CD4-positive, alpha-beta T cell treated with Interleukin-2 at 100 ng/mL for 4 hours (primary cell): ENCODE measurements around the gene VEZT.
"Not testable (repeated sequence)": the region's sequence is repeated elsewhere in the genome, so short reads cannot be mapped to it uniquely, and the experiment has no call there.

Source experiments
- DNase-seq: peaks from one replicate; pipeline ENCODE4 v3.0.0-alpha.2; 2020; ENCODE audit warnings: low spot score

The VEZT gene

DNA sequence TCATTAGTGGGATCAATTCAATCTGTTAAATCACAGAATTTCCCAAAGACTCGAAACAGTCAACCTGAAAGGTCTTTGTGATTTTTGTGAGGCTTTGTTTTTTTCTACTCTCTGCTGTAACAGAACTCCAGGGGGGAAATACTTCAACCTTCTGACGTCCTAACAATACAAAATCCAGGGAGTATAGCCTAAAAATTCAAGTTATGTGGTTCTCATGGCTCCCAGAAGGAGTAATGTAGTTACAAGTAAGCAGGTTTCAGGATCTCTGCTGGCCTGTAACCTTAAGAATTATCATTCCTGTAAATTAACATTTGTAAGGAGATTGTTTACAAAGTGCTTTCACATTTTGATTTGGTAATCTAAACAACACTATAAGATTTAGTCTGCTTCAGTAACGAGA, 39.9 kb downstream of the VEZT start:
- no peak for DNase-seq

DNA sequence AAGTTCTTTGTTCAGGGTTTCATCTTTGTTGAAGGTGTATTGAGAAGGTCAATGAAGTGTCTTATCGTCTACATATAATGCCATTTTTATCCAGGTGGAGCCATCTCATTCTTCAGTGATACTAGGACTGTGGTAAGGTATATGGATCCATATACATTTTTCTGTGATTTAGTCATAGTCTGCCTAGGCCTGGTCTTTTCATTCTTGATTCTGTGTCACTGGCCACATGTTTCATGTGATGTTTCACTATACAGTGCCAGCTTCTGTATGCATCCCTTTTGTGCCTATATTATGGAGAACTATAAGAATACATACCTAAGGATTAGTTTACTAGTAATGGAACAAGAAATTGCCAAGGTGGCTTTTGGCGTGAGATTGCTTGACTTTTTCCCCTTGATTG, 40.5 kb downstream of the VEZT start:
- DNase-seq, result no peak

DNA sequence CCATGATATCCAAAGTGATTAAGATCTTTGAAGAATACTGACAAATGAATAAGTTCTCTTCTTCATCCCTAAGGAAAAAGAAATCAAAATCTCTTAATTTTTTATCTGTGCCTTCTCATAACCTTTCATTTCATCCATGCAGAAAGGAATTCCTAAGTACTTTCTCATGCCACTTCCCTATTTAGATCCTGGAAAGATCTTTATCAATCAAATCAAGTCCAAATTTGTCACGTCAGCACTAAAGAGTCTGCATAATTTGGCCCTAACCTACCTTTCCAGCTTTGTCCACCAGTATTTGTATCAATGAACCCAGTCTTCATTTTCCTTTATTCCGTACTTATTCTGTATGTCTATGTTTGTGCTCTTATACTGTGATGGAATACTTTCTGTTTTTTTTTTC, 41.2 kb downstream of the VEZT start:
- DNase-seq, result no peak

DNA sequence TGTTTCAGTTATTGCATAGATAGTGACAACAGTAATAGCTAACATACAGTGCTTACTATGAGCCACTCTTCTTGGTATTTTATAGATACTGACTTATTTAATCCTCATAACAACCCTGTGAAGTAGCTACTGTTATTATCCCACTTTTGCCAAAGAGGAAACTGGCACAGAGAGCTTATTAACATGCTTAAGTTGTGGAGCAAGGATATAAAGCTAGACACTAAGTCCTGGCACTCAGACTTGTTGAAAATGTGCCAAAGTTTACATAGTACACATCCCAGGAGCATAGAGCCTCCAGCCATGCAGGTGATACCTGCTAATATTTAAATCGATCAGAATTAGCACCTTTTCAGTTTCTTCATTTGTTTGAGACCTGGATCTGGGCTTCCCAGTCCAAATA, 41.8 kb downstream of the VEZT start:
- DNase-seq, result no peak

DNA sequence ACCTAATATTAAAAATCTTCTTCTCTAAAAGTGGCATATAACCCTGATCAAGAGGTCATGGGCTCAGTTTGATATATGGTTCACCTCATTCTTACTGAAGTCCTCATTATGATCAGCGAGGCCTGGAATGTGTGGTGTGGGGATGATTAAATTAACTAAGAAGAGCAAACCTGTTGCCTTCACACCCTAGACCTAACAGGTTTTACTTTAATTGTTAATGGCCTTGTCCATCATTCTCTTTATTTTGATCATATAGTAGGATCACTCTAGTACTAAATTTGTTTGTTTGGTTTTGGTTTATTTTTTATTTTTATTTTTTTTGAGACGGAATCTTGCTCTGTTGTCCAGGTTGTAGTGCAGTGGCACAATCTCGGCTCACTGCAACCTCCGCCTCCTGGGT, 43.5 kb downstream of the VEZT start:
- no peak for DNase-seq

DNA sequence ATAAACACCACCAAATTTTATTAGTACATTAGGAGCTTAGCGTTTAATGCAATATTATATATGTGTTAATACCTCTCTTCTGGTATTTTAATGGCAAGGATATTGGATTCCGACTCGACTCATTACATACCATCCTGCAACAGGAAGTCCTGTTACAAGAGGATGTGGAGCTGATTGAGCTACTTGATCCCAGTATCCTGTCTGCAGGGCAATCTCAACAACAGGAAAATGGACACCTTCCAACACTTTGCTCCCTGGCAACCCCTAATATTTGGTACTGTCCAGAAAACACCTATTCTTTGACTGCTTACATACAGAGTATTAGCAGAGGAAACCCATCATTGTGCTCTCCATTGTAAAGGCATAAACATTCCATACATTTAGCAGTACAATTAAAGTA, 45.2 kb downstream of the VEZT start:
- no peak for DNase-seq

DNA sequence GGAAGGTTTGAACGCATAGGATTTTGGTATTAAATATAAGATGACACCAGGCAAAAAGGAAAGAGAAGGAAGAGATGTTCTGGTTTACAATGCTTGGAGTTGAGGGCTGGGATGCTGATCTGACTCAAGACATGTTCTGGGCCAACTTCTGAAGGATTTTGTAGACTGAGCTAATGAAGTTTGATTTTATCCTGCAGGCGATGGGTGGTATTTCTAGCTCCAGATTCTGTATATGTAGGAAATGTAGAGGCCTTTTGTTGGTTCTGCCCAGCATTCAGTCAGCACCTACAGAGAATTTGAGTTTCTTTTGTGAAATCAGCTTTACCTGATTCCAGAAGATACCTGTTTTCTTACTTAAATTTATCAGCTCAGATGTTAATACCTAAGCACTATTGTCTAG, 48.2 kb downstream of the VEZT start:
- DNase-seq, result no peak

DNA sequence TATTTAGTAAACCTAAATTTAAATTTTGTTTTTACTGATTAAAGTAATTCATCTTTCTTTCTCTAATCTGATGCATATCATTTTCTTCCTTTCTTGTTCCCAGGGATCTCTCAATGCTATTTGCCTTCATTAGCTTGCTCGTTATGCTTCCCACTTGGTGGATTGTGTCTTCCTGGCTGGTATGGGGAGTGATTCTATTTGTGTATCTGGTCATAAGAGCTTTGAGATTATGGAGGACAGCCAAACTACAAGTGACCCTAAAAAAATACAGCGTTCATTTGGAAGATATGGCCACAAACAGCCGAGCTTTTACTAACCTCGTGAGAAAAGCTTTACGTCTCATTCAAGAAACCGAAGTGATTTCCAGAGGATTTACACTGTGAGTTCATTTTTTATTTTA, 48.6 kb downstream of the VEZT start:
- no peak for DNase-seq

DNA sequence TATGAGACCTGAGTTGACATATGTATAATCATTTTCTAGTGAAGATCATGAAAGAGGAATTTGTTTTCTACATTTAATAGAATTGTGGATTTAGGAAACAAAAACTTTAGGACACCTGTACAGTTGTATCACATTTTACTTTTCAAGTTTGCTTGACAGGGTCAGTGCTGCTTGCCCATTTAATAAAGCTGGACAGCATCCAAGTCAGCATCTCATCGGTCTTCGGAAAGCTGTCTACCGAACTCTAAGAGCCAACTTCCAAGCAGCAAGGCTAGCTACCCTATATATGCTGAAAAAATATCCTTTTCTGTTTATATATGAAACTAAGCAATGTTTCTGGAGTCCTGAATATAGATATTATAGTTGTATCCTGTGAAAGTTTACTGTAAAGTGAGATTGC, 52.3 kb downstream of the VEZT start:
- DNase-seq, result no peak

DNA sequence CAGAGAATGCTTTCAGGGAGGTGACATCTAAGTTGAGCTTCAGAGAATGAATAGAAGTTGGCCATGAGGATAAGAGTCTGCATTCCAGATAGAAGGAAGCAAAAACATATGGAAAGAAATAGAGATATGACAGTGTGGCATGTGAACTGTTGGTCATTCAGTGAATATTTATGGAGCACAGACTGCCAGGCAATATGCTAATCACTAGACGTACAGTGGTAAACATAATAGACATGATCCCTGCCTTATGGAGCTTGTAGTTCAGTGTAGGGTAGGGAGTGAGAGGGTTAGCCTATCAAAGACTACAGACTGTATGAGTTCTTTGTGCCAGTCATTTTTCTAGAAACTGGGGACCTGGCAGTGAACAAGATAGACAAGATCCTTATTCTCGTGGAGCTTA, 53.9 kb downstream of the VEZT start:
- no peak for DNase-seq

DNA sequence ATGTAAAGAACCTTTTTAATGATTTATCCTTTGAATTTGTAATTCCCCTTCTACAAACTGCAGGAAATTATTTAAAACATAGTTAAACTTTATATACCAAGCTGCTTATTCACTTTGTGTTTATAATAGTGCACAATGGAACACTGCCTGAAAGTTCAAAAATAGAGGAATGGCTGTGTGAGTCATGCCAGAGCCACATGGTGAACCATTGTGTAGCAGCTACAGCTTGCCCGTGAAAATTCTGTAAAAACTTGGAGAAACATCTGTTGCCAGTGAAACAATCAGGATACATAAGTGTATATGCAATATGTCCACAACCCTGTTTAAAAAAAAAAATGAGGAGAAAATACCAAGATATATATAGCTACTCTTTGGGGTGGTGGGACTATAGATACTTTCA, 59.5 kb downstream of the VEZT start:
- no peak for DNase-seq

DNA sequence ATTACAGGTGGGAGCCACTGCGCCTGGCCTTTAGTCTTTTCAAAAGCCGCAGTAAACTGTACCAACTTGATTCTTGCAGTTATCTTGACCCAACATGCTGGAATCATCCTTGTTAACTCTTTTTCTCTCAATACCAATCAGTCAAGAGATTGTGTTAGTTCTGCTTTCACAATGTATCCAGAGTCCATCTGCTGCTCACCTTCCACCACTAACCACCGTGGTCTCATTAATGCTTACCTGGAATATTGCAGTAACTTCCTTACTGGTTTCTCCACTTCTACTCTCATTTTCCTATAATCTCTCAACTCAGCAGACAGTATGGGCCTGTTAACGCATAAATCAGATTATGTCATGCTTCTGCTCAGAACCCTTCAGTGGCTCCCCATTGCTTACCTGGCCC, 62.2 kb downstream of the VEZT start:
- no peak for DNase-seq

DNA sequence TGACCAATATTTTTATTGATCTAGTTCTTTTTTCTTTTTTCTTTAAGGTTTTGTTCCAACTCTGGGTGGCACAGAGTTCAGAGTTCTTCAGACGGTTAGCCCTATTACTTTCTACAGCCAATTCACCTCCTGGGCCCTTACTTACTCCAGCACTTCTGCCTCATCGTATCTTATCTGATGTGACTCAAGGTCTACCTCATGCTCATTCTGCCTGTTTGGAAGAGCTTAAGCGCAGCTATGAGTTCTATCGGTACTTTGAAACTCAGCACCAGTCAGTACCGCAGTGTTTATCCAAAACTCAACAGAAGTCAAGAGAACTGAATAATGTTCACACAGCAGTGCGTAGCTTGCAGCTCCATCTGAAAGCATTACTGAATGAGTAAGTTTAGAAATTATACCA, 64.7 kb downstream of the VEZT start:
- no peak for DNase-seq

DNA sequence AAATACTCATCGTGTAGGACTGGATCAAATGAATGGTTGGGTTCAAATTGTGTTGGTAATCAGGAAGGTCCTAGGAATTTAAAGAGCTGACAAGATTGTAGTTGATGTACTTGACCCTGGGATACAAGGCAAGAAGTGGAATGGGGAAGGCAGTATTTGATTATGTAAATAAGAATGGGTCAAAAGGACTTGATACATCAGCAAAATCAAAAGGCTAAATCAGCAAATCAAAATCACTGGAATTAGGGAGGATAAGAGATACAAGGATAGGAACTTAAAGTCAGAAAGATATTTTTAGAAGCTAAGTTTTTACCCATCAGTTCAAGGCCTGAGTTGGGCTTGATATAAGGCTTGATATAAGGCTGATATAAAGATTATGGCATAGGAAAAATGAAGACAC, 65.8 kb downstream of the VEZT start:
- DNase-seq, result no peak

DNA sequence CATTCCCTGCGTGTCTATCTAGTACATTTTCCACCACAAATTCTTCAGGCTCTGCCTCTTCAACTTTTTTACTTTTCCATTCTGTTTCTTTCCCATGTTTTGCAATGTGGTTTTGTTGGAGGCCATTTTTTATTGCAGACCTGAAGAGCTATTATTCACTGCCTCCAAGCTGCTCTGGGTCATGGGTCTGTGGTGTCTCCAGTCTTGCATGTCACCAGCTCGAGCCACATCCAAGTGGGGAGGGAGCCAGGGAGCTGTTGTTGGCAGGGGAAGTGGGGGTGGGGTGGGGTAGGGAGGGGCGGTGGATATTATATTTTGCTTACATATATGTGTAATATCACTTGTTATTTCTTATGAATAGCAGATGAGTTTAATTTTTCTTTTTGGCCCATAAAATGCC, 69.1 kb downstream of the VEZT start:
- no peak for DNase-seq

DNA sequence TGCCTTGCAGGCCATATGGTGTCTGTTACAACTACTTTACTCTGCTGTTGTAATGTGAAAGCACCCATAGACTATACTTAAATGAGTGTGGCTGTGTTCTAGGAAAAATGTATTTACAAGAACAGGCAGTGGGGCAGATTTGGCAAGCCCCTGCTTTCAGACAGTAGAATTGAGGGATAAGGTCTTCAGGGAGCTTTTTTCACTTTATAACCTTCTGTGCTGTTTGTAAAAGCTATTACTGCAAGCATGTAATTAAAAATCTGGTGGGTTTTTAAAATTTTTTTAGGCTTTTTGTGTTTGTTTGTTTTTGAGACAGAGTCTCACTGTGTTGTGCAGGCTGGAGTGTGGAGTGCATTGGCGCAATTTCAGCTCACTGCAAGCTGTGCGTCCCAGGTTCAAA, 73.9 kb downstream of the VEZT start:
- DNase-seq, result no peak

DNA sequence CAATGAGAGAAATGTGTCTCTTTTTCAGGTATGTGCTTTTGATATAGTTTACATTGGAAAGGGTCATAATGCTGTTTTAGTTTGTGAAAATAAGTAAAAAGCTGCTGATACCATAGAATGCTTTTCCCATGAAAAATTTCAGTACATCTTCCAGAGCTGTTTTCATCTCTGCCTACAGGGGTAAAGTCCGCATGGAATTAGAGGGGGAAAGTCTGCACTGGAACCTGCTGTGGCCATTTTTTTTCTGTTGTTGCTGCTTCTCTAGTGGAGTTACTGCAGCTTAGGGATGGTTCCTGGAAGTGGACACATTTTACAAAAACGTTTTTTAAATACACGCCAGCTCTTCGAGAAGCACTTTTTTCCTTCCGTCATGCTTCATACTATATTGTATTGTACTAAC, 81.3 kb downstream of the VEZT start:
- no peak for DNase-seq

DNA sequence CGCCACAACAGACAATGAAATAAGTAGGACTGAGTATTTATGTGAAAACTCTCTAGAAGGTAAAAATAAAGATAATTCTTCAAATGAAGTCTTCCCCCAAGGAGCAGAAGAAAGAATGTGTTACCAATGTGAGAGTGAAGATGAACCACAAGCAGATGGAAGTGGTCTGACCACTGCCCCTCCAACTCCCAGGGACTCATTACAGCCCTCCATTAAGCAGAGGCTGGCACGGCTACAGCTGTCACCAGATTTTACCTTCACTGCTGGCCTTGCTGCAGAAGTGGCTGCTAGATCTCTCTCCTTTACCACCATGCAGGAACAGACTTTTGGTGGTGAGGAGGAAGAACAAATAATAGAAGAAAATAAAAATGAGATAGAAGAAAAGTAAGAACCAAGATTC, 82.7 kb downstream of the VEZT start:
- DNase-seq, result no peak

DNA sequence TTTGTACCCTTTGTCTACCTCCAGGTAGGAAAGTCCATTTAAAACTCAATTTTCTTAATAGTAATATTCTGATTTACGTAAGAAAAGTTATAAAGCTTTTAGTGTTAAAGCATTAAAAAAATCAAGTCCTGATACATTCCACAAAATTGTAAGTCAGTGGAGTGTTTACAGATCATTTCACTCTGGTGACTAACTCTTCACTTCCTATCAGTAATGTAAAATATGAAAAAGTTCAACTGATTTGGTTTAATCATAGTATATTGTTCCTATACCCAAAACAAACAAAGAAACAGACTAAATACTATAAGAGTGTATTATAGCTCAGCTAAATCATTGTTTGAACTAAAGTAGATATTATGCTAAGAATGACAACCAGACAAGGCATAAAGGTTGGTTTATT, 85.9 kb downstream of the VEZT start:
- DNase-seq, result no peak

DNA sequence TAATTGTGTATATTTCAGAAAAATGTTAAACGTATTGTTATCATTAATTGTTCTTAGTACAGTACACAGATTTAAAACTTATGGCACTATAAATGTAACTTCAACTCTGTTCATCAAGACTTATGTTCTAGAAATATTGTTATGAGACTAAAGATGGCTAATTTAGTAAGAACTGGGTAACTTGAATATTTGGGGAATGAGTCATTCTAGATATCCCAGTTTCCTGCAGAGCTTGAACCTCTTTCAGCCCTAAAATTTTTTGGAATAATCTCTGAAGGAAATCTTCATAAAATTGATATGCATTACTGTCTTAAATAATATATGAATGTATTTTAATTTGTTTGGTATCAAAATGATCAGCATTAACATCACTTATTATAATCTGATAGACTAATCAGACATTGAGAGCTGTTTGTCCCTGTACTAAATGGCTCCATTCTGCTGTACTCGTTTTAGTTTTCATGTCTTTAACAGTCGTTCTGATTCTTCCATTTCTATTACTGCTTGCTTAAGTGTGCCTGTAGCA, 87.1 kb downstream of the VEZT start:
- no peak for DNase-seq

DNA sequence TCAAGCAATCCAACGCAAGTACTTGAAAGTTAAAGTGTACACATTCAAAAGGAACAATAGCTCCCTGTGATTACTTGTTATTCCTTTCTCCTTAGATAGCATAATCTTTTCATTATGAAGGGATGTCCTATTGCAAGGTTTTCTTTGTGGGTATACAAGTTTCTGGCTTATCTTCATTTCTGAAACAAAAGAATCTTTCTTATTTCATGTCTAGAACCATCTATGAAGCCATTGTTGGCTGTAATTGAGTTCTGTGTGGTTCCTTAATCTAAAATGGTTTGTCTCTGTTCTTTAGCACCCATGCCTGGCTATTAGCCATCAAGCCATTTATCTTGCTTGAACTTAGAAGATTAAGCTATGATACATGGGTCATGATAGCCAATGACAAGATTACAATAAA, 95.0 kb downstream of the VEZT start:
- DNase-seq, result no peak

DNA sequence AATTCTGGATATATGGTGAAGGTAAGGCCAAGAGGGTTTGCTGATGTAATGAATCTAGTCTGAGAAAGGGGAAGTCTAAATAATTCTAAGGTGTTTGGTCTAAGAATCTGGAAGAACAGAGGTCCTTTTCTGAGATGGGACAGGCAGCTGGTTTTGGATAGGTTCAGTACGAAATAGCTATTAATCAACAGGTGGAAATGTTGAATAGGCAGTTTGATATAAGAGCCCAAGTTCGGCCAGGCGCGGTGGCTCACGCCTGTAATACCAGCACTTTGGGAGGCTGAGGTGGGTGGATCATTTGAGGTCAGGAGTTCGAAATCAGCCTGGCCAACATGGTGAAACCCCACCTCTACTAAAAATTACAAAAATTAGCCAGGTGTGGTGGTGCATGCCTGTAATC, 97.1 kb downstream of the VEZT start:
- not testable (repeated sequence) for DNase-seq

DNA sequence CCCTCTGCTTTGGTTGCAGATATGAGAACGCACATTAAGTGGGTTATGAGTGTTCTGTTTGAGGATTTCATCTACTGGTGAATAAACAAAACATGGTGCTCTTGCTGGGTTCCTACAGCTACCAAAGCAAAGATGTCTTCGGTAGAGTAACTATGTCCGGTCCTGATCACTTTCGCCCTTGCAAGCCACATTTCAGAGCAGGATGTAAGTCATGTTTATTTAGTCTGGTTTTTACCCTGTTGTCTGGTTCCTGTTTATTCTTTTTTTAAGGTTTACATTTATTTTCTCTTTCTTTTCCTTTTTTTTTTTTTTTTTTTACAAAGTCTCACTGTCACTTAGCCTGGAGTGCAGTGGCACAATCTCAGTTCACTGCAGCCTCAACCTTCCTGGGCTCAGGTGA, 99.2 kb downstream of the VEZT start:
- no peak for DNase-seq

DNA sequence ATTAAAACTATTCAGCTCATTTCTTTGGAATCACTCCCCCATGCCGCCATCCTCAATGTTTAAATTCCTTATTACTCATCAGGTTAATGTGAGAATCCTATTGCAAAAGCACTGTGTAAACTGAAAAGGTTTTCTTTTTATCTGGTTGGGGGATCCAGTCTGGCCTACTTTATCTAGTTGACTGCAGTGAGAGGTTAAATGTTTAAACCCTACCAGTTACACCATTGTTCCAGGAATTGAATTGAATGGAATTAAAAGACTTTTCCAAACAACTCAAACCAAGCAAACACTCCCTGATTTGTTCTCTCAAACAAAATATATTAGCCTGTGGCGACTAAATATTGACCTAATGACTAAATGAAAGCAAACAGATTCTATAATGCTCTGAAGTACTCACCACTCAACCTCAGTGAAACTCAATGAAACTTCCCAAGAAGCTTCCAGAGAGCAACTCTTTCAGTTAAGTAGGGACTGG, 100.5 kb downstream of the VEZT start:
- DNase-seq, result no peak

DNA sequence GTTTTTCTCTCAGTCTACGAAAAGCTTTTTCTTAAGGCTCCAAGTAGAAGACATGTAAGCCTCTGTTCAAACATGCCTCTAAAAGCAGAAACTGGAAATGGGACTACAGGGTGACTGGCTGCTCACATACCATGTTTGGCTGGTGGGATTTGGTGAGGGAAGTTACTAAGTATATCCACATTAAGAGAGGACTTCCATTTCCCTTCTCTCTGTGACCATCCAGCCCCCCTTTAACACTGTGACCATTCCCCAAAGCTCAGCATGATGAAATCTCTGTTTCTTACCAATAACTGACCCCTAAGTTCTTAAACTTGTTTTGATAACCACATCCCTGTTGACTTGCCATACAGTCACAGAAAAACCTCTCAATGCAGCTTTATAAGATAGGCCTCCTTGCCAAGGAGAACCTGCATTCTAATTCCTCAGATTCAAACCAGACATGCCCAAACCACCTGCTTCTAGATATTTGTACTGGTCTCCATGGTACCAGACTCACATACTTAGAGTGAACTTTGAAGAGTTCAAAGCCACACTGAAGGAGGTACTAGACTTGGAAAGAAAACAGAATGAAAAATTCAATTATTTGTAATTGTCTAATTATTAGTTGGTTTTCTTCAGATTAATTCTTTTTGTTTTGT, 102.2 kb downstream of the VEZT start:
- no peak for DNase-seq
